ENCODE measurements around the gene KIAA1958. TPM values are rescaled to one million over a fixed set of nuclear protein-coding genes. Genes with fewer than 3 reads are reported as not detected.

KIAA1958 gene
- total and polyA plus RNA-seq, 7 donors: 0.60 to 8.0 (median 4.3) TPM

GRCh38 chr9:112555844-112556482 lies 69.3 kb downstream of the KIAA1958 start:
- H3K9me3 ChIP-seq: no peaks in the 10 kb centered on the region
- no peaks in the 10 kb centered on the region for H3K36me3 ChIP-seq
- TF ChIP-seq EP300 (IDR thresholded peaks at IDR 0.05) (no peak), POLR2A (IDR thresholded peaks at IDR 0.05) (no peak), POLR2AphosphoS5 (IDR thresholded peaks at IDR 0.05) (no peak)
- DNase-seq: no peak
- H3K4me1 ChIP-seq: peaks cover 0 to 7% (median 0%) of the 10 kb centered on the region in 4 donors
- H3K27ac ChIP-seq: no peak overlapping the region
- no peaks in the 10 kb centered on the region for H3K27me3 ChIP-seq
- intact Hi-C loops (cut with DNase I): no loop called here
- WGBS, 2 donors: 45 to 83% methylated on average over 9 of the region's 9 CpGs
- no peak overlapping the region for H3K4me3 ChIP-seq

- intact Hi-C loops (cut with DNase I): no loop called here
- WGBS, 2 donors: 74 to 85% methylated on average over 6 of the region's 6 CpGs
- no peaks in the 10 kb centered on the region for H3K36me3 ChIP-seq
Measured at GRCh38 chr9:112556497-112557442, 70.1 kb downstream of the KIAA1958 start.

GRCh38 chr9:112558476-112558875 lies 71.8 kb downstream of the KIAA1958 start:
- intact Hi-C loops (cut with DNase I): no loop called here
- 92 to 97% methylated on average over 1 of the region's 1 CpG for WGBS, 2 donors

More at GRCh38 chr9:112556497-112557442, 70.1 kb downstream of the KIAA1958 start:
- Histone ChIP-seq H3K27ac (no peak overlapping the region), H3K4me3 (no peak overlapping the region), H3K27me3 (no peaks in the 10 kb centered on the region), H3K4me1 (peaks cover 0 to 7% (median 0%) of the 10 kb centered on the region in 4 donors), H3K9me3 (no peaks in the 10 kb centered on the region)
- no peak for TF ChIP-seq CTCF (IDR thresholded peaks at IDR 0.05)
- no peak for TF ChIP-seq EP300 (IDR thresholded peaks at IDR 0.05)
- no peak for TF ChIP-seq POLR2A (IDR thresholded peaks at IDR 0.05)
- TF ChIP-seq POLR2AphosphoS5 (IDR thresholded peaks at IDR 0.05): no peak
- no peak for DNase-seq

GRCh38 chr9:112558978-112559377 lies 72.4 kb downstream of the KIAA1958 start:
- Histone ChIP-seq H3K36me3 (no peaks in the 10 kb centered on the region), H3K27ac (no peak overlapping the region), H3K27me3 (no peaks in the 10 kb centered on the region), H3K9me3 (no peaks in the 10 kb centered on the region), H3K4me3 (no peak overlapping the region), H3K4me1 (peaks cover 0 to 7% (median 0%) of the 10 kb centered on the region in 4 donors)
- DNase-seq: no peak
- 91% methylated on average over 2 of the region's 2 CpGs for WGBS, 2 donors
- no peak for TF ChIP-seq POLR2AphosphoS5 (IDR thresholded peaks at IDR 0.05)
- no peak for TF ChIP-seq POLR2A (IDR thresholded peaks at IDR 0.05)
- no peak for TF ChIP-seq EP300 (IDR thresholded peaks at IDR 0.05)
- TF ChIP-seq CTCF (IDR thresholded peaks at IDR 0.05): no peak
- intact Hi-C loops (cut with DNase I): no loop called here

More at GRCh38 chr9:112558476-112558875, 71.8 kb downstream of the KIAA1958 start:
- Histone ChIP-seq H3K27ac (no peak overlapping the region), H3K4me1 (peaks cover 0 to 7% (median 0%) of the 10 kb centered on the region in 4 donors), H3K4me3 (no peak overlapping the region), H3K9me3 (no peaks in the 10 kb centered on the region), H3K27me3 (no peaks in the 10 kb centered on the region), H3K36me3 (no peaks in the 10 kb centered on the region)
- DNase-seq: no peak
- TF ChIP-seq CTCF (IDR thresholded peaks at IDR 0.05): no peak
- no peak for TF ChIP-seq POLR2AphosphoS5 (IDR thresholded peaks at IDR 0.05)
- TF ChIP-seq POLR2A (IDR thresholded peaks at IDR 0.05): no peak
- TF ChIP-seq EP300 (IDR thresholded peaks at IDR 0.05): no peak

Measured in sigmoid colon (tissue), 7 donors.